ENCODE results near the gene FREM1. TPM values are rescaled to one million over a fixed set of nuclear protein-coding genes. Genes with fewer than 3 reads are reported as not detected.

FREM1 gene
- total RNA-seq, 1 donor from 2014 or later: 1.7 TPM

DNA sequence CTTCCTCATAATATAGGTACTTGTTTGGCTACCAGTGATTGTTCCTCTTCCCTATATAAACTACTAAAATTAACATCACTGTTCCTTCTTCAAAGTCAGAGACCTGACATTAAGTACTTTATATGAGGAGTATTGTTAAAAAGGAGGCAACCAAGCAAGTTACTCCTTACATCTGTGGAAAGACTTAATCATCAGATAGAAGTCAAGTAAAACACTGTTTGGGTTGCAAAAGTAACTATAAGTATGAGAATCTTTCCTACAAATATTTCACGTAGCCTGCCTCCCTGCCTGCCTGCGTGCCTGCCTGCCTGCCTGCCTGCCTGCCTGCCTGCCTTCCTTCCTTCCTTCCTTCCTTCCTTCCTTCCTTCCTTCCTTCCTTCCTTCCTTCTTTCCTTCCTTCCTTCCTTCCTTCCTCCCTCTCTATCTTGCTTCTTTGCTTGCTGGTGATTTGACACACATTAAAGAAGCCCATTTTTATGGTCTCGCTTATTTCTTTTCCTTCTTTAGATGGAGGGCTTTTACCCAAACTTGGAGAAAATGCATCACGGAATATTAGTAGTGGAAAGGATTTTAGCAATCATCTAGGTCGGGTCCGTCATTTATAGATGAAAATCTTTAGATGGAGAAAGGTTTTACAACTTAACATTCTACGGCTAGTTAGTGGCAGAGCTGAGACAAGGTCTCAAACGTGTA, 190.9 kb downstream of the FREM1 start:
- no peaks in the 10 kb centered on the region for H3K36me3 Mint-ChIP-seq (ENCODE audit: unreplicated experiment)
- no peak for DNase-seq
- TF ChIP-seq, protein P1, sequence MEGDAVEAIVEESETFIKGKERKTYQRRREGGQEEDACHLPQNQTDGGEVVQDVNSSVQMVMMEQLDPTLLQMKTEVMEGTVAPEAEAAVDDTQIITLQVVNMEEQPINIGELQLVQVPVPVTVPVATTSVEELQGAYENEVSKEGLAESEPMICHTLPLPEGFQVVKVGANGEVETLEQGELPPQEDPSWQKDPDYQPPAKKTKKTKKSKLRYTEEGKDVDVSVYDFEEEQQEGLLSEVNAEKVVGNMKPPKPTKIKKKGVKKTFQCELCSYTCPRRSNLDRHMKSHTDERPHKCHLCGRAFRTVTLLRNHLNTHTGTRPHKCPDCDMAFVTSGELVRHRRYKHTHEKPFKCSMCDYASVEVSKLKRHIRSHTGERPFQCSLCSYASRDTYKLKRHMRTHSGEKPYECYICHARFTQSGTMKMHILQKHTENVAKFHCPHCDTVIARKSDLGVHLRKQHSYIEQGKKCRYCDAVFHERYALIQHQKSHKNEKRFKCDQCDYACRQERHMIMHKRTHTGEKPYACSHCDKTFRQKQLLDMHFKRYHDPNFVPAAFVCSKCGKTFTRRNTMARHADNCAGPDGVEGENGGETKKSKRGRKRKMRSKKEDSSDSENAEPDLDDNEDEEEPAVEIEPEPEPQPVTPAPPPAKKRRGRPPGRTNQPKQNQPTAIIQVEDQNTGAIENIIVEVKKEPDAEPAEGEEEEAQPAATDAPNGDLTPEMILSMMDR (IDR thresholded peaks at IDR 0.05; ENCODE audit: partially characterized antibody, unreplicated experiment): no peak
- no peak overlapping the region for H3K27ac Mint-ChIP-seq (ENCODE audit: unreplicated experiment)
- peaks cover 23% of the 10 kb centered on the region for H3K4me1 Mint-ChIP-seq (ENCODE audit: low read depth, unreplicated experiment)
- peaks cover 10% of the 10 kb centered on the region for H3K9me3 Mint-ChIP-seq (ENCODE audit: unreplicated experiment)
- peaks cover 2% of the 10 kb centered on the region for H3K27me3 Mint-ChIP-seq (ENCODE audit: unreplicated experiment)
- no peak overlapping the region for H3K4me3 Mint-ChIP-seq (ENCODE audit: unreplicated experiment)

DNA sequence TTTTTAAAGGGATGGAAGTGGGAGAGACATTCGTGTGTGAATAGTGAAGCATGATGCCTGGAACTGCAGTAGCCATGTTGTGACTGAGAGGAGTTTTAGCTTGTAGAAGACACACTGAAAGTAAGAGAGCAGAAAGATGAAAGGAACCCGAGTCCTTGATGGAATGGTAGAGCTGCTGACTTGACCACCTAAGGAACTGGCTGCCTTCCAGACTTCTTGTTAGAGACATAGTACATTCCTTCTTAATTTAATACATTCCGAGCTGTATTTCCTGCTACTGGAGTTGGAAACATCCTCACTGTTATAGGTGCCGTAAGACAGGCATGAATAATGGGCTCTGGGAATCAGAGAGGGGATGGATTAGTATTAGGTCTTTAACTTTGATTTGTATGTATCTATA, 195.1 kb downstream of the FREM1 start:
- Mint-ChIP-seq H3K9me3 (ENCODE audit: unreplicated experiment) (no peaks in the 10 kb centered on the region), H3K4me1 (ENCODE audit: low read depth, unreplicated experiment) (no peaks in the 10 kb centered on the region), H3K36me3 (ENCODE audit: unreplicated experiment) (no peaks in the 10 kb centered on the region), H3K27me3 (ENCODE audit: unreplicated experiment) (no peaks in the 10 kb centered on the region), H3K4me3 (ENCODE audit: unreplicated experiment) (no peak overlapping the region), H3K27ac (ENCODE audit: unreplicated experiment) (no peak overlapping the region)
- TF ChIP-seq, protein P1 (IDR thresholded peaks at IDR 0.05; ENCODE audit: partially characterized antibody, unreplicated experiment): no peak
- no peak for DNase-seq

DNA sequence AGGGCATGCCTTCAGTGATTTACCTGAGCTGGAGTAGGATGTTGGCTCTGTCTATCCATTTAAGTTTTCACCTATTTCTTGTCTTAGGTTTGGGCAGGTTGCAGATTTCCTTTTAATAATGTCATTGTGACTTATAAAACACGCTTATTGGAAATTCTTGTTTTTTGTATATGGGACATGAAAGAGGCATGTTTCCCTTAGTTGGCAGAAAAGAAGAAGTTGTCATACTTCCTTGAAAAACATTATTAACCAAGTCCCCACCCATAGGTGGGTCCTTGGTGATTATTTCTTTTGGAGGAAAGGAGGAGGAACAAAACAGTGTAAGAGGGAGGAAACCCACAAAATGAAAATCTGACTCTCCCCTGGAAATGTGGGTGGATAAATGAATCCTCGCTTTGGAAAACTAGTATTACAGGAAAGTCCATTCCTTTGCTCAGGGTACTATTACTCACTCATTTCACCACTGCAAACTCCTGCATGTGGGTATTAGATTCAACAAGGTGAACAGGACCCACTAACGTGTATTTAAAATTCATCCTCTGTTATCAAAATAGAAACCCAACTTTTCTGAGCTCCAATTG, 197.0 kb downstream of the FREM1 start:
- Mint-ChIP-seq H3K4me3 (ENCODE audit: unreplicated experiment) (no peak overlapping the region), H3K27me3 (ENCODE audit: unreplicated experiment) (no peaks in the 10 kb centered on the region), H3K9me3 (ENCODE audit: unreplicated experiment) (no peaks in the 10 kb centered on the region), H3K36me3 (ENCODE audit: unreplicated experiment) (peaks cover 9% of the 10 kb centered on the region), H3K27ac (ENCODE audit: unreplicated experiment) (no peak overlapping the region), H3K4me1 (ENCODE audit: low read depth, unreplicated experiment) (no peaks in the 10 kb centered on the region)
- DNase-seq: no peak
- TF ChIP-seq, protein P1 (IDR thresholded peaks at IDR 0.05; ENCODE audit: partially characterized antibody, unreplicated experiment): no peak

DNA sequence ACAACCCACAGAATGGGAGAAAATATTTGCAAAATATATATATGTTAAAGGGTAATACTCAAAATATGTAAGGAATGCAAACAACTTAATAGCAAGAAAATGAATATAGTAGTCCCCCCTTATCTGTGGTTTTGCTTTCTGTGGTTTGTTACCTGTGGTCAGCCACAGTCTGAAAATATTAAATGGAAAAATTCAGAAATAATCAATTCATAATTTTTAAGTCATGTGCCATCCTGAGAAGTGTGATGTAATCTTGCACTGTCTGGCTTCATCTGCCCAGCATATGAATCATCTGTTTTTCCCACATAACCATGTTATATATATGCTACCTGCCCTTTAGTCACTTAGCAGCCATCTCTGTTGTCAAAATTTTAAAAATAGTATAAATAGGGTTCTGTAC, 199.4 kb downstream of the FREM1 start:
- no peaks in the 10 kb centered on the region for H3K9me3 Mint-ChIP-seq (ENCODE audit: unreplicated experiment)
- no peaks in the 10 kb centered on the region for H3K27me3 Mint-ChIP-seq (ENCODE audit: unreplicated experiment)
- no peak for DNase-seq
- no peak overlapping the region for H3K27ac Mint-ChIP-seq (ENCODE audit: unreplicated experiment)
- H3K4me1 Mint-ChIP-seq (ENCODE audit: low read depth, unreplicated experiment): no peaks in the 10 kb centered on the region
- peaks cover 9% of the 10 kb centered on the region for H3K36me3 Mint-ChIP-seq (ENCODE audit: unreplicated experiment)
- TF ChIP-seq, protein P1 (IDR thresholded peaks at IDR 0.05; ENCODE audit: partially characterized antibody, unreplicated experiment): no peak
- no peak overlapping the region for H3K4me3 Mint-ChIP-seq (ENCODE audit: unreplicated experiment)

DNA sequence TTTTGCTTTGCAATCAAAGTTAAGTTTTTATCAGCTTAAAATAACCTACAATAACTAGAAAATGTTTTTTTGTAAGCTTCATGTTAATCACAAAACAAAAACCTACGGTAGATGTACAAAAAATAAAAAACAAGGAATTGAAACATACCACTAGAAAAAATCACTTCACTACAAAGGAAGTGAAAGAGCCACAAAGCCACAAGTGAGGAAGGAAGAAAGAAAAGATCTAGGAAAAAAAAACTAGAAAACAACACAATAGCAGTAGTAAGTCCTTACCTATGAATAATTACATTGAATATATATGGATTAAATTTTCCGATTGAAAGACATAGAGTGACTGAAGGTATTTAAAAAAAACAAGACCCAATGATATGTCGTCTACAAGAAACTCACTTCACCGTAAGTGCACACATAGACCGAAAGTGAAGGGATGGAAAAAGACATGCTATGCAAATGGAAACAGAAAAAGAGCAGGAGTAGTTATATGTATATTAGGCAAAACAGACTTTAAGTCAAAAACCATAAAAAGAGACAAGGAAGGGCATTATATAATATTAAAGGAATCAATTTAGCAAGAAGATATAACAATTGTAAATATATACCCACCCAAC, 203.6 kb downstream of the FREM1 start:
- Mint-ChIP-seq H3K27me3 (ENCODE audit: unreplicated experiment) (no peaks in the 10 kb centered on the region), H3K27ac (ENCODE audit: unreplicated experiment) (no peak overlapping the region), H3K4me1 (ENCODE audit: low read depth, unreplicated experiment) (no peaks in the 10 kb centered on the region), H3K36me3 (ENCODE audit: unreplicated experiment) (peaks cover 21% of the 10 kb centered on the region), H3K4me3 (ENCODE audit: unreplicated experiment) (no peak overlapping the region), H3K9me3 (ENCODE audit: unreplicated experiment) (peaks cover 4% of the 10 kb centered on the region)
- no peak for DNase-seq
- TF ChIP-seq, protein P1 (IDR thresholded peaks at IDR 0.05; ENCODE audit: partially characterized antibody, unreplicated experiment): no peak
